Measurements from ENCODE around the gene RNASE11.

Gene RNASE11

GRCh38 chr14:20618271-20618749, 30.5 kb upstream of the RNASE11 start:
- Histone ChIP-seq H4K20me1 (ENCODE audit: low read depth, low read length) (no peaks in the 10 kb centered on the region), H2AFZ (ENCODE audit: low read depth, low read length, severe bottlenecking) (no peak overlapping the region), H3K27ac (ENCODE audit: low read depth, low read length) (no peak overlapping the region), H3K9ac (ENCODE audit: low read length) (no peak overlapping the region), H3K9me2 (replicated peaks; ENCODE audit: insufficient read depth, low read length) (no peaks in the 10 kb centered on the region), H3F3A (ENCODE audit: insufficient read depth) (peaks cover 10% of the 10 kb centered on the region; the same call in 1 of the 2 replicates), H3K36me3 (ENCODE audit: low read length) (no peaks in the 10 kb centered on the region), H3K4me3 (ENCODE audit: insufficient read depth, low read length, poor library complexity, severe bottlenecking) (no peak overlapping the region), H3K27me3 (ENCODE audit: low read length) (no peaks in the 10 kb centered on the region), H3K4me2 (ENCODE audit: low read depth, low read length, poor library complexity, severe bottlenecking) (no peak overlapping the region), H3K79me2 (ENCODE audit: insufficient read depth, low read length) (no peaks in the 10 kb centered on the region), H3K9me3 (ENCODE audit: insufficient read depth, low read length) (no peaks in the 10 kb centered on the region)
- TF ChIP-seq EZH2phosphoT487 (conservative IDR thresholded peaks at IDR 0.05; ENCODE audit: low read length) (no peak), CTCF (IDR thresholded peaks at IDR 0.05; ENCODE audit: insufficient read depth, low read length, poor library complexity, severe bottlenecking) (no peak)

- Histone ChIP-seq H2AFZ (ENCODE audit: low read depth, low read length, severe bottlenecking) (no peak overlapping the region), H3K27ac (ENCODE audit: low read depth, low read length) (no peak overlapping the region), H3K36me3 (ENCODE audit: low read length) (no peaks in the 10 kb centered on the region), H4K20me1 (ENCODE audit: low read depth, low read length) (no peaks in the 10 kb centered on the region), H3K9ac (ENCODE audit: low read length) (no peak overlapping the region), H3K4me3 (ENCODE audit: insufficient read depth, low read length, poor library complexity, severe bottlenecking) (no peak overlapping the region), H3K27me3 (ENCODE audit: low read length) (no peaks in the 10 kb centered on the region), H3K9me3 (ENCODE audit: insufficient read depth, low read length) (no peaks in the 10 kb centered on the region), H3K79me2 (ENCODE audit: insufficient read depth, low read length) (no peaks in the 10 kb centered on the region), H3K9me2 (replicated peaks; ENCODE audit: insufficient read depth, low read length) (no peaks in the 10 kb centered on the region), H3F3A (ENCODE audit: insufficient read depth) (peaks cover 19% of the 10 kb centered on the region; the same call in 1 of the 2 replicates), H3K4me2 (ENCODE audit: low read depth, low read length, poor library complexity, severe bottlenecking) (no peak overlapping the region)
- no peak for TF ChIP-seq CTCF (IDR thresholded peaks at IDR 0.05; ENCODE audit: insufficient read depth, low read length, poor library complexity, severe bottlenecking)
- no peak for TF ChIP-seq EZH2phosphoT487 (conservative IDR thresholded peaks at IDR 0.05; ENCODE audit: low read length)
Measured at GRCh38 chr14:20617138-20618003, 29.6 kb upstream of the RNASE11 start.

- no peaks in the 10 kb centered on the region for H3K9me2 ChIP-seq (replicated peaks; ENCODE audit: insufficient read depth, low read length)
- TF ChIP-seq EZH2phosphoT487 (conservative IDR thresholded peaks at IDR 0.05; ENCODE audit: low read length), result no peak
- TF ChIP-seq CTCF (IDR thresholded peaks at IDR 0.05; ENCODE audit: insufficient read depth, low read length, poor library complexity, severe bottlenecking), result no peak
- no peak overlapping the region for H3K9ac ChIP-seq (ENCODE audit: low read length)
- H3F3A ChIP-seq (ENCODE audit: insufficient read depth), result peaks cover 25% of the 10 kb centered on the region; the same call in 1 of the 2 replicates
- no peaks in the 10 kb centered on the region for H3K9me3 ChIP-seq (ENCODE audit: insufficient read depth, low read length)
- H3K79me2 ChIP-seq (ENCODE audit: insufficient read depth, low read length), result no peaks in the 10 kb centered on the region
- H3K4me3 ChIP-seq (ENCODE audit: insufficient read depth, low read length, poor library complexity, severe bottlenecking), result no peak overlapping the region
- no peaks in the 10 kb centered on the region for H3K36me3 ChIP-seq (ENCODE audit: low read length)
- no peak overlapping the region for H3K4me2 ChIP-seq (ENCODE audit: low read depth, low read length, poor library complexity, severe bottlenecking)
- no peak overlapping the region for H2AFZ ChIP-seq (ENCODE audit: low read depth, low read length, severe bottlenecking)
- H4K20me1 ChIP-seq (ENCODE audit: low read depth, low read length), result no peaks in the 10 kb centered on the region
- H3K27me3 ChIP-seq (ENCODE audit: low read length), result no peaks in the 10 kb centered on the region
- H3K27ac ChIP-seq (ENCODE audit: low read depth, low read length), result no peak overlapping the region
Measured at GRCh38 chr14:20615996-20616395, 28.2 kb upstream of the RNASE11 start.
